GM12892 (cell line): ENCODE data around the gene TNNC2. TPM values are rescaled to one million over a fixed set of nuclear protein-coding genes. Genes with fewer than 3 reads are reported as not detected.
"Not testable (repeated sequence)": the region's sequence is repeated elsewhere in the genome, so short reads cannot be mapped to it uniquely, and the experiment has no call there.

Experiments used
- DNase-seq: peaks from one replicate; pipeline ENCODE4 v3.0.0; 2011; ENCODE audit not compliant: insufficient read length
- FAIRE-seq: peaks from 2 replicates; lab custom pipeline; 2011; peaks lifted over from hg19 to GRCh38; lab: Jason Lieb, UNC
- POLR2A ChIP-seq: IDR thresholded peaks from 2 replicates; pipeline ENCODE4 v1.6.1; 2011; ENCODE audit warnings: low read depth, low read length, control low read depth
- POLR2AphosphoS5 ChIP-seq: IDR thresholded peaks from 2 replicates; pipeline ENCODE4 v1.6.1; 2011; ENCODE audit warnings: low read depth, low read length, control low read depth
- TAF1 ChIP-seq: IDR thresholded peaks from 2 replicates; pipeline ENCODE4 v1.6.1; 2011; ENCODE audit warnings: low read depth, mild to moderate bottlenecking, control low read depth, low read length, borderline replicate concordance
- polyA plus RNA-seq: library from polyadenylated mRNA; unstranded; fragments of >200 nt; gene quantifications from one replicate; pipeline ENCODE4 v1.2.1, GENCODE V29; 2012; ENCODE audit warnings: missing spikeins, inconsistent platforms; ENCODE audit not compliant: missing spikeins

The TNNC2 gene
- not detected for polyA plus RNA-seq

GRCh38 chr20:45827030-45827652 lies at the start of gene TNNC2:
TSS of gene TNNC2 (minus strand) at chr20:45827312. CDS start at chr20:45827248, 64 bp downstream.
- FAIRE-seq: no peak
- TF ChIP-seq POLR2A (no peak), TAF1 (no peak)

GRCh38 chr20:45874576-45874975 lies 47.5 kb upstream of the TNNC2 start:
- FAIRE-seq: no peak
- DNase-seq: no peak
- TF ChIP-seq POLR2A (no peak), TAF1 (no peak), POLR2AphosphoS5 (no peak)

More at GRCh38 chr20:45827030-45827652, at the start of gene TNNC2:
- no peak for DNase-seq

- not testable (repeated sequence) for FAIRE-seq, DNase-seq
Measured at GRCh38 chr20:45874104-45874481, 47.0 kb upstream of the TNNC2 start.

- no peak for TF ChIP-seq POLR2A
- TF ChIP-seq POLR2AphosphoS5: no peak
- DNase-seq: no peak
- no peak for FAIRE-seq
Measured at GRCh38 chr20:45873409-45874103, 46.4 kb upstream of the TNNC2 start.

- FAIRE-seq (no peak), DNase-seq (no peak)
- no peak for TF ChIP-seq TAF1
- no peak for TF ChIP-seq POLR2A
- no peak for TF ChIP-seq POLR2AphosphoS5
Measured at GRCh38 chr20:45872626-45873025, 45.5 kb upstream of the TNNC2 start.

GRCh38 chr20:45867819-45868176 lies 40.7 kb upstream of the TNNC2 start:
- TF ChIP-seq TAF1 (no peak), POLR2A (no peak), POLR2AphosphoS5 (no peak)
- FAIRE-seq (no peak), DNase-seq (no peak)

GRCh38 chr20:45867136-45867818 lies 40.2 kb upstream of the TNNC2 start:
- DNase-seq (no peak), FAIRE-seq (no peak)

GRCh38 chr20:45866454-45866853 lies 39.3 kb upstream of the TNNC2 start:
- DNase-seq: no peak
- no peak for TF ChIP-seq POLR2A
- no peak for TF ChIP-seq POLR2AphosphoS5
- no peak for TF ChIP-seq TAF1
- FAIRE-seq: no peak

More at GRCh38 chr20:45867136-45867818, 40.2 kb upstream of the TNNC2 start:
- TF ChIP-seq TAF1 (no peak), POLR2AphosphoS5 (no peak), POLR2A (no peak)

GRCh38 chr20:45863543-45864470 lies 36.7 kb upstream of the TNNC2 start:
- no peak for FAIRE-seq
- TF ChIP-seq POLR2A (no peak), TAF1 (no peak), POLR2AphosphoS5 (no peak)
- DNase-seq: no peak

GRCh38 chr20:45861221-45862075 lies 34.3 kb upstream of the TNNC2 start:
- no peak for TF ChIP-seq POLR2AphosphoS5
- no peak for TF ChIP-seq POLR2A
- no peak for TF ChIP-seq TAF1
- DNase-seq (no peak), FAIRE-seq (no peak)
